ENCODE measurements around the gene MYO18B. TPM values are rescaled to one million over a fixed set of nuclear protein-coding genes. Genes with fewer than 3 reads are reported as not detected.

MYO18B gene
- total RNA-seq, 1 donor from 2014 or later = 0.07 TPM

DNA sequence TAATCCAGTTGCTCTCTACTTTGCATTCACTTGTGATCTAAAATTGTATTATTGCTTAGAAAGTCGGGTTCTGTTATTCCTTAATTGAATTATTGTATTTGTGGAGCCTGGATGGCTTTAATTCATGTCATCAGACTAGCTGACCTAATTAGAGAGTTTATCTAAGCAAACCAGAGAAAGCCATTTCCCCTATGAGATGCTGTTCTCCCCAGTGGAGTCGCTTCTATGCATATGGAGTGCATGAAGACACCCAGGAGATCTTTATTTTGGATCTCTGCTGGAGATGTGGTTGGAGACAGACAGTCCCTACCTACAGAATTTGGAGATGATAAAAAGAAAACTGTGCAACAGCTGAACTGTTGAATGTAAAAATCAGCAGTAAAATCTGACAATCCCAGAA lies 45.2 kb upstream of the MYO18B start:
- Mint-ChIP-seq H3K4me1 (peaks cover 38% of the 10 kb centered on the region), H3K36me3 (peaks cover 3% of the 10 kb centered on the region), H3K27ac (no peak overlapping the region), H3K9me3 (no peaks in the 10 kb centered on the region), H3K27me3 (ENCODE audit: low read depth) (no peaks in the 10 kb centered on the region), H3K4me3 (no peak overlapping the region)
- TF ChIP-seq, protein P1, sequence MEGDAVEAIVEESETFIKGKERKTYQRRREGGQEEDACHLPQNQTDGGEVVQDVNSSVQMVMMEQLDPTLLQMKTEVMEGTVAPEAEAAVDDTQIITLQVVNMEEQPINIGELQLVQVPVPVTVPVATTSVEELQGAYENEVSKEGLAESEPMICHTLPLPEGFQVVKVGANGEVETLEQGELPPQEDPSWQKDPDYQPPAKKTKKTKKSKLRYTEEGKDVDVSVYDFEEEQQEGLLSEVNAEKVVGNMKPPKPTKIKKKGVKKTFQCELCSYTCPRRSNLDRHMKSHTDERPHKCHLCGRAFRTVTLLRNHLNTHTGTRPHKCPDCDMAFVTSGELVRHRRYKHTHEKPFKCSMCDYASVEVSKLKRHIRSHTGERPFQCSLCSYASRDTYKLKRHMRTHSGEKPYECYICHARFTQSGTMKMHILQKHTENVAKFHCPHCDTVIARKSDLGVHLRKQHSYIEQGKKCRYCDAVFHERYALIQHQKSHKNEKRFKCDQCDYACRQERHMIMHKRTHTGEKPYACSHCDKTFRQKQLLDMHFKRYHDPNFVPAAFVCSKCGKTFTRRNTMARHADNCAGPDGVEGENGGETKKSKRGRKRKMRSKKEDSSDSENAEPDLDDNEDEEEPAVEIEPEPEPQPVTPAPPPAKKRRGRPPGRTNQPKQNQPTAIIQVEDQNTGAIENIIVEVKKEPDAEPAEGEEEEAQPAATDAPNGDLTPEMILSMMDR (IDR thresholded peaks at IDR 0.05; ENCODE audit: unreplicated experiment) = no peak
- DNase-seq (ENCODE audit: low spot score in 2 of 2, unreplicated experiment in 2 of 2) = no peak

- H3K27ac Mint-ChIP-seq = no peak overlapping the region
- no peaks in the 10 kb centered on the region for H3K27me3 Mint-ChIP-seq (ENCODE audit: low read depth)
- H3K36me3 Mint-ChIP-seq = peaks cover 3% of the 10 kb centered on the region
- no peak for DNase-seq (ENCODE audit: low spot score in 2 of 2, unreplicated experiment in 2 of 2)
- no peak overlapping the region for H3K4me3 Mint-ChIP-seq
- peaks cover 39% of the 10 kb centered on the region for H3K4me1 Mint-ChIP-seq
- TF ChIP-seq, protein P1 (IDR thresholded peaks at IDR 0.05; ENCODE audit: unreplicated experiment) = no peak
- no peaks in the 10 kb centered on the region for H3K9me3 Mint-ChIP-seq
These were observed 44.8 kb upstream of the MYO18B start for GRCh38 chr22:25697181-25697664.

DNA sequence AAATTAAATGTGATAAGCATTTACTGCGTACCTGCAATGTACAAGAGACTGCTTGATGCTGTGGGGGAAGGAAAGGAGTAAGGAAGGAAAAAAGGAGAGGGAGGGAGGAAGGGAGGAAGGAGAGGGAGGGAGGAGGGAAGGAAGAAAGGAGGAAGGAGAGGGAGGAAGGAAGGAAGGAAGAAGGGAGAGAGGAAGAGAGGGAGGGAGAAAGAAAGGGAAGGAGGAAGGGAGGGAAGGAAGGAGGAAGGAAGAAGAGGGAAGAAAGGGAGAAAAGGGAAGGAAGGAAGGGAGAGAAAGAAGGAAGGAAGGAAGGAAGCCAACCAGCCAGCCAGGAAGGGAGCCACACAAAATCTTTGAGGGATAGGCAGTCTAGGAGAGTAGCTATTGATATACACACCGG lies 44.0 kb upstream of the MYO18B start:
- DNase-seq (ENCODE audit: low spot score in 2 of 2, unreplicated experiment in 2 of 2) = no peak
- TF ChIP-seq, protein P1 (IDR thresholded peaks at IDR 0.05; ENCODE audit: unreplicated experiment) = no peak
- peaks cover 3% of the 10 kb centered on the region for H3K36me3 Mint-ChIP-seq
- H3K27ac Mint-ChIP-seq = no peak overlapping the region
- H3K4me1 Mint-ChIP-seq = peaks cover 31% of the 10 kb centered on the region
- H3K27me3 Mint-ChIP-seq (ENCODE audit: low read depth) = no peaks in the 10 kb centered on the region
- no peaks in the 10 kb centered on the region for H3K9me3 Mint-ChIP-seq
- H3K4me3 Mint-ChIP-seq = no peak overlapping the region

- peaks cover 27% of the 10 kb centered on the region for H3K4me1 Mint-ChIP-seq
- TF ChIP-seq, protein P1 (IDR thresholded peaks at IDR 0.05; ENCODE audit: unreplicated experiment) = no peak
- no peak overlapping the region for H3K4me3 Mint-ChIP-seq
- no peak overlapping the region for H3K27ac Mint-ChIP-seq
- H3K27me3 Mint-ChIP-seq (ENCODE audit: low read depth) = no peaks in the 10 kb centered on the region
- DNase-seq (ENCODE audit: low spot score in 2 of 2, unreplicated experiment in 2 of 2) = no peak
- peaks cover 3% of the 10 kb centered on the region for H3K36me3 Mint-ChIP-seq
- no peaks in the 10 kb centered on the region for H3K9me3 Mint-ChIP-seq
These were observed 43.5 kb upstream of the MYO18B start for GRCh38 chr22:25698461-25698860.

- H3K9me3 Mint-ChIP-seq = no peaks in the 10 kb centered on the region
- H3K4me3 Mint-ChIP-seq = no peak overlapping the region
- no peak overlapping the region for H3K27ac Mint-ChIP-seq
- TF ChIP-seq, protein P1 (IDR thresholded peaks at IDR 0.05; ENCODE audit: unreplicated experiment) = no peak
- peaks cover 3% of the 10 kb centered on the region for H3K36me3 Mint-ChIP-seq
- H3K4me1 Mint-ChIP-seq = peaks cover 26% of the 10 kb centered on the region
- DNase-seq (ENCODE audit: low spot score in 2 of 2, unreplicated experiment in 2 of 2) = no peak
- no peaks in the 10 kb centered on the region for H3K27me3 Mint-ChIP-seq (ENCODE audit: low read depth)
These were observed 43.0 kb upstream of the MYO18B start for GRCh38 chr22:25698978-25699377.

Data from mesothelial cell of epicardium (in vitro differentiated cells).